BLaER1 (cell line): Measurements from ENCODE around the gene SAE1.

Experiments
- H3K27ac ChIP-seq: shearing (Covaris generic); formaldehyde crosslinking; 2 replicates; pipeline ENCODE4 v1.8.1; 2022
- H3K27me3 ChIP-seq: shearing (Covaris generic); formaldehyde crosslinking; 2 replicates; pipeline ENCODE4 v1.8.1; 2022
- H3K36me3 ChIP-seq: shearing (Covaris generic); formaldehyde crosslinking; 2 replicates; pipeline ENCODE4 v1.8.1; 2022
- H3K4me1 ChIP-seq: shearing (Covaris generic); formaldehyde crosslinking; 2 replicates; pipeline ENCODE4 v1.8.1; 2022
- H3K4me2 ChIP-seq: shearing (Covaris generic); formaldehyde crosslinking; 2 replicates; pipeline ENCODE4 v1.8.1; 2022
- H3K4me3 ChIP-seq: shearing (Covaris generic); formaldehyde crosslinking; 2 replicates; pipeline ENCODE4 v1.8.1; 2022
- H3K9ac ChIP-seq: shearing (Covaris generic); formaldehyde crosslinking; 2 replicates; pipeline ENCODE4 v1.8.1; 2022
- H3K9me3 ChIP-seq: shearing (Covaris generic); formaldehyde crosslinking; 2 replicates; pipeline ENCODE4 v1.8.1; 2022
- H4K20me1 ChIP-seq: shearing (Covaris generic); formaldehyde crosslinking; 2 replicates; pipeline ENCODE4 v1.8.1; 2022
- Cebpa-rat ChIP-seq: shearing (Covaris generic); IDR thresholded peaks from 2 replicates; pipeline ENCODE4 v1.8.1; 2022

SAE1 gene

GRCh38 chr19:47156861-47157430 is 26.3 kb downstream of the SAE1 start:
- no peaks in the 10 kb centered on the region for H3K27me3 ChIP-seq
- H3K4me1 ChIP-seq: peaks cover 67% of the 10 kb centered on the region
- H3K27ac ChIP-seq: peak overlapping the region; percentile 68
- peaks cover 94% of the 10 kb centered on the region for H3K36me3 ChIP-seq
- peak overlapping the region; percentile 91 for H3K4me2 ChIP-seq
- TF ChIP-seq Cebpa-rat: no peak
- no peaks in the 10 kb centered on the region for H3K9me3 ChIP-seq
- H3K9ac ChIP-seq: peak overlapping the region; percentile 66; the same call in 1 of the 2 replicates
- 0 out of 2 replicates have a peak overlapping the region, but pooled peaks have one; percentile 30 for H3K4me3 ChIP-seq
- peaks cover 77% of the 10 kb centered on the region for H4K20me1 ChIP-seq

GRCh38 chr19:47157431-47158321 is 27.0 kb downstream of the SAE1 start:
- Histone ChIP-seq H4K20me1 (peaks cover 69% of the 10 kb centered on the region), H3K9ac (peak overlapping the region; percentile 66; the same call in 1 of the 2 replicates), H3K4me3 (peak overlapping the region; percentile 30; the same call in 1 of the 2 replicates)

GRCh38 chr19:47158367-47158791 is 27.7 kb downstream of the SAE1 start:
- no peaks in the 10 kb centered on the region for H3K27me3 ChIP-seq
- H3K36me3 ChIP-seq: peaks cover 90% of the 10 kb centered on the region
- peak overlapping the region; percentile 91 for H3K4me2 ChIP-seq
- H3K4me1 ChIP-seq: peaks cover 67% of the 10 kb centered on the region
- H3K4me3 ChIP-seq: peak overlapping the region; percentile 30; the same call in 1 of the 2 replicates
- no peak for TF ChIP-seq Cebpa-rat
- peak overlapping the region; percentile 66; the same call in 1 of the 2 replicates for H3K9ac ChIP-seq
- H4K20me1 ChIP-seq: peaks cover 62% of the 10 kb centered on the region
- H3K27ac ChIP-seq: peak overlapping the region; percentile 68
- H3K9me3 ChIP-seq: no peaks in the 10 kb centered on the region

More at GRCh38 chr19:47157431-47158321, 27.0 kb downstream of the SAE1 start:
- Histone ChIP-seq H3K9me3 (no peaks in the 10 kb centered on the region), H3K27me3 (no peaks in the 10 kb centered on the region), H3K4me1 (peaks cover 67% of the 10 kb centered on the region), H3K4me2 (peak overlapping the region; percentile 91), H3K36me3 (peaks cover 92% of the 10 kb centered on the region), H3K27ac (peak overlapping the region; percentile 68)
- no peak for TF ChIP-seq Cebpa-rat

- peaks cover 67% of the 10 kb centered on the region for H3K4me1 ChIP-seq
- peaks cover 90% of the 10 kb centered on the region for H3K36me3 ChIP-seq
- no peaks in the 10 kb centered on the region for H3K27me3 ChIP-seq
- peak overlapping the region; percentile 51; the same call in 1 of the 2 replicates for H3K9ac ChIP-seq
- H3K9me3 ChIP-seq: no peaks in the 10 kb centered on the region
- H3K4me2 ChIP-seq: peak overlapping the region; percentile 91
- H3K27ac ChIP-seq: peak overlapping the region; percentile 68
- H4K20me1 ChIP-seq: peaks cover 56% of the 10 kb centered on the region
- no peak for TF ChIP-seq Cebpa-rat
- peak overlapping the region; percentile 30; the same call in 1 of the 2 replicates for H3K4me3 ChIP-seq
These were observed 28.4 kb downstream of the SAE1 start for GRCh38 chr19:47158879-47159503.

GRCh38 chr19:47161876-47162489 is 31.3 kb downstream of the SAE1 start:
- H3K4me2 ChIP-seq: no peak overlapping the region
- peaks cover 94% of the 10 kb centered on the region for H3K36me3 ChIP-seq
- no peak overlapping the region for H3K4me3 ChIP-seq
- H4K20me1 ChIP-seq: peaks cover 37% of the 10 kb centered on the region
- no peak overlapping the region for H3K27ac ChIP-seq
- no peaks in the 10 kb centered on the region for H3K9me3 ChIP-seq
- no peak overlapping the region for H3K9ac ChIP-seq
- TF ChIP-seq Cebpa-rat: no peak
- H3K27me3 ChIP-seq: no peaks in the 10 kb centered on the region
- H3K4me1 ChIP-seq: peaks cover 43% of the 10 kb centered on the region

- Histone ChIP-seq H3K9me3 (no peaks in the 10 kb centered on the region), H3K9ac (no peak overlapping the region), H4K20me1 (0 out of 2 replicates have a peak, but pooled peaks cover 13% of the 10 kb centered on the region), H3K27ac (no peak overlapping the region), H3K27me3 (no peaks in the 10 kb centered on the region), H3K36me3 (peaks cover 99% of the 10 kb centered on the region), H3K4me3 (no peak overlapping the region), H3K4me1 (no peaks in the 10 kb centered on the region), H3K4me2 (no peak overlapping the region)
- no peak for TF ChIP-seq Cebpa-rat
These were observed 37.4 kb downstream of the SAE1 start for GRCh38 chr19:47168065-47168464.

GRCh38 chr19:47172666-47173455 is 42.2 kb downstream of the SAE1 start:
- no peak for TF ChIP-seq Cebpa-rat
- Histone ChIP-seq H3K4me2 (no peak overlapping the region), H3K4me1 (peaks cover 33% of the 10 kb centered on the region), H3K4me3 (no peak overlapping the region), H3K36me3 (peaks cover 99% of the 10 kb centered on the region), H3K9me3 (no peaks in the 10 kb centered on the region), H4K20me1 (peaks cover 27% of the 10 kb centered on the region), H3K27ac (no peak overlapping the region), H3K9ac (no peak overlapping the region), H3K27me3 (no peaks in the 10 kb centered on the region)

GRCh38 chr19:47176071-47176626 is 45.5 kb downstream of the SAE1 start:
- Histone ChIP-seq H3K4me2 (peak overlapping the region; percentile 83), H3K27me3 (no peaks in the 10 kb centered on the region), H3K4me1 (peaks cover 39% of the 10 kb centered on the region), H3K36me3 (peaks cover 98% of the 10 kb centered on the region), H3K9ac (peak overlapping the region; percentile 30; the same call in 1 of the 2 replicates), H3K9me3 (no peaks in the 10 kb centered on the region), H4K20me1 (peaks cover 52% of the 10 kb centered on the region), H3K4me3 (no peak overlapping the region), H3K27ac (peak overlapping the region; percentile 60)
- no peak for TF ChIP-seq Cebpa-rat
